GM12892 (cell line): ENCODE data around the gene ZNF605.
"Not testable (repeated sequence)": the region's sequence is repeated elsewhere in the genome, so short reads cannot be mapped to it uniquely, and the experiment has no call there.

Experiments
- DNase-seq: peaks from one replicate; pipeline ENCODE4 v3.0.0; 2011; ENCODE audit not compliant: insufficient read length
- FAIRE-seq: peaks from 2 replicates; lab custom pipeline; 2011; peaks lifted over from hg19 to GRCh38; lab: Jason Lieb, UNC
- POLR2A ChIP-seq: IDR thresholded peaks from 2 replicates; pipeline ENCODE4 v1.6.1; 2011; ENCODE audit warnings: low read depth, low read length, control low read depth
- POLR2AphosphoS5 ChIP-seq: IDR thresholded peaks from 2 replicates; pipeline ENCODE4 v1.6.1; 2011; ENCODE audit warnings: low read depth, low read length, control low read depth
- TAF1 ChIP-seq: IDR thresholded peaks from 2 replicates; pipeline ENCODE4 v1.6.1; 2011; ENCODE audit warnings: low read depth, mild to moderate bottlenecking, control low read depth, low read length, borderline replicate concordance

ZNF605 gene

GRCh38 chr12:132945806-132946205, 10.3 kb downstream of the ZNF605 start:
- TF ChIP-seq POLR2AphosphoS5, result no peak
- no peak for TF ChIP-seq POLR2A
- TF ChIP-seq TAF1, result no peak
- FAIRE-seq, result no peak
- no peak for DNase-seq

- FAIRE-seq, result no peak
- TF ChIP-seq TAF1 (no peak), POLR2AphosphoS5 (no peak), POLR2A (no peak)
- DNase-seq, result no peak
Observed at GRCh38 chr12:132942611-132943010, 13.5 kb downstream of the ZNF605 start.

GRCh38 chr12:132941336-132941954, 14.7 kb downstream of the ZNF605 start:
- FAIRE-seq (no peak), DNase-seq (no peak)
- TF ChIP-seq POLR2AphosphoS5 (no peak), TAF1 (no peak), POLR2A (no peak)

- DNase-seq, result no peak
- no peak for TF ChIP-seq TAF1
- no peak for TF ChIP-seq POLR2AphosphoS5
- TF ChIP-seq POLR2A, result no peak
- FAIRE-seq, result no peak
Observed at GRCh38 chr12:132940071-132940719, 15.9 kb downstream of the ZNF605 start.

GRCh38 chr12:132938807-132939206, 17.3 kb downstream of the ZNF605 start:
- DNase-seq, FAIRE-seq: not testable (repeated sequence)

GRCh38 chr12:132937476-132937875, 18.6 kb downstream of the ZNF605 start:
- no peak for TF ChIP-seq POLR2A
- no peak for TF ChIP-seq POLR2AphosphoS5
- no peak for TF ChIP-seq TAF1
- no peak for FAIRE-seq
- no peak for DNase-seq

- not testable (repeated sequence) for DNase-seq, FAIRE-seq
Observed at GRCh38 chr12:132936921-132937320, 19.2 kb downstream of the ZNF605 start.

- FAIRE-seq, result no peak
Observed at GRCh38 chr12:132936163-132936562, 19.9 kb downstream of the ZNF605 start.

GRCh38 chr12:132926415-132926833, 29.7 kb downstream of the ZNF605 start:
- no peak for TF ChIP-seq POLR2AphosphoS5
- TF ChIP-seq POLR2A, result no peak
- TF ChIP-seq TAF1, result no peak
- FAIRE-seq (no peak), DNase-seq (no peak)

More at GRCh38 chr12:132936163-132936562, 19.9 kb downstream of the ZNF605 start:
- TF ChIP-seq TAF1 (no peak), POLR2AphosphoS5 (no peak), POLR2A (no peak)
- no peak for DNase-seq

GRCh38 chr12:132925597-132926414, 30.3 kb downstream of the ZNF605 start:
- no peak for FAIRE-seq
- no peak for TF ChIP-seq TAF1

GRCh38 chr12:132924356-132924755, 31.8 kb downstream of the ZNF605 start:
- no peak for FAIRE-seq
- no peak for TF ChIP-seq POLR2AphosphoS5
- no peak for TF ChIP-seq POLR2A
- no peak for TF ChIP-seq TAF1
- no peak for DNase-seq

More at GRCh38 chr12:132925597-132926414, 30.3 kb downstream of the ZNF605 start:
- DNase-seq, result no peak

GRCh38 chr12:132923356-132923909, 32.7 kb downstream of the ZNF605 start:
- FAIRE-seq, result no peak

More at GRCh38 chr12:132923356-132923909, 32.7 kb downstream of the ZNF605 start:
- DNase-seq, result no peak
- TF ChIP-seq TAF1, result no peak
